ENCODE results near the gene OPN1MW.
"Not testable (repeated sequence)": the region's sequence is repeated elsewhere in the genome, so short reads cannot be mapped to it uniquely, and the experiment has no call there.

The OPN1MW gene

DNA sequence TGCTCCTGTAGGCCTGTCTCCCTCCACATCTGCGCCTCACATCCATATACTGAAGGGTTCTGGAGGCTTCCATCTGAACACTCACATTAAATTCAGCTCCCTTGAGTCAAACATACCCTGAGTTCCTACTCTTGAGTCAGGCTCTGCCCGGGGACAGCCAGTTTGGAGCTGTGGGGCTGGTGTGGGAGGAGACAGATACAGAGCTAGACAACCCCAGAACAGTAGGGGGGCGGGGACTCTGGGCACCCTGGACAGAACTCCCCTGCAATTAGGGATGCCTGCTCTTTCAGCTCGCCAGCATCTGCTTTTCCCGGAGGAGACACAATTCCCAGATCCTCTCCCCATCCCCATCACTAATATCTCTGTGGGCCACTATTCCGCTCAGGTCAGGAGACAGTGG is 42.9 kb downstream of the OPN1MW start:
- not testable (repeated sequence) for H3K4me3 ChIP-seq (replicated peaks; ENCODE audit: low read depth, low read length); DNase-seq (ENCODE audit: extremely low read depth, low read depth)

GRCh38 chrX:154226706-154227105 is 44.3 kb downstream of the OPN1MW start:
- DNase-seq (ENCODE audit: extremely low read depth, low read depth); H3K4me3 ChIP-seq (replicated peaks; ENCODE audit: low read depth, low read length): not testable (repeated sequence)

DNA sequence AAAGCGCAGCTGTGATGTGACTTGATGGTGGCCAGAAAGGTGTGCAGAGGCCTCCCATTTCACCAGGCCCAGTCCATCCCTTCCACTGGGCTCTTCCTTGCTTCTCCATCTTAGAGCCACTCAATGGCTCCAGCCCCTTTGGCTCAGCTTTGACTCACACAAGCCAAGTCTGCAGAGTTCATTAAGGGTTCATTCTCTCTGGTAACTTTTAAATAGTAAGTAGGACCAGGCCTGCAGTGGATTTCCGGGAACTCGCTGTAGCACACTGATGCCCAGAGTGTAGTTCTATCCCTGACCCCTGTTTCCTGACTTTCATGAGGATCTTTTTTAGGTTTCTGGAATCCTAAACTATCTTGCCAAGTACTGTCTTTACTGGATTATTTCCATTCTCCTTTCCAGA is 49.0 kb downstream of the OPN1MW start:
- H3K4me3 ChIP-seq (replicated peaks; ENCODE audit: low read depth, low read length); DNase-seq (ENCODE audit: extremely low read depth, low read depth): not testable (repeated sequence)

DNA sequence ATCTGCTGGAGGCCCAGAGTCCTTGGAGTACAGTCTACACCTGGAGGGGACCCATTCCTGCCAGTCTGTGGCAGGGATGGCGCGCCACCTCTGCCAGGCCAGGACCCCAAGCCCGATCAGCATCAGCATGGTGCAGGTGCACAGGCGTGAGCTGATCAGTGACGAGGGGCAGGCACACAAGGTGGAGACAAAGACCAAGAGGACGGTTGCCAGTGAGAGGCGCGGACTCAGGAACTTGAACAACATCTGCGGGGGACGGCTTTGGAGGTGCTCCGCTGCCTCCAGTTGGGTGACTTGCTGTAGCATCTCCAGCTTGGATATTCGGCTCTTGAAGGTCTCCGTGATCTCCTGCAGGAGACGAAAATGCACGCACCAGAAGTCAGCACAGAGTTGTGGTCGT is 51.2 kb downstream of the OPN1MW start:
- not testable (repeated sequence) for DNase-seq (ENCODE audit: extremely low read depth, low read depth); H3K4me3 ChIP-seq (replicated peaks; ENCODE audit: low read depth, low read length)

DNA sequence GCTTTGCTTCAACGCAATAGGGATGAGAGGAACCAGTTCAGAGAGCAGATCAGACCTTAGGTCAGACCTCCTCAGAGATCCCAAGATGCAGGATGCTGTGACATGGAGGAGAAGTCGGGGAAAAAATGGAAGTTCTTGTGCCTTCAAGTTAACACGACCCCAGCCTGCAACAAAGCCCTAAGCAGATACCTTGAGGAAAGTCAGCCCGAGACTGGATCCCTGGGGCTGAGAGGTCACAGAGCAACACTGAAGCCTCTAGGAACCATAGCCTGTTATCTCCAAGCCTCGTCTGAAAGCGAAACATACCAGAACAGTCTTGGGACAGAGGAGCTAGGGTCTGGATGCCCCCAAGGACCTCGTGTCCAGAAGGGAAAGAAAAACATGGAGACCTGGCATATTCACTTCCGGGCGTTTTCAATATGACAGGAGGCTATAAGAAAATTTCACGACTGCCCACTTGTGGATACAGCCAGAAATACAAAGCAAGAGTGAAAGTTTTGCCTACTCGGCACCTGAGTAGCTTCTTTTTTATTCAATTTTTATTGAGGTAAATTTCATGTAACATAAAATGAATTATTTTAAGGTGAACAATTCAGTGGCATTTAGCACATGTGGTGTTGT is 56.7 kb downstream of the OPN1MW start:
- DNase-seq (ENCODE audit: extremely low read depth, low read depth); H3K4me3 ChIP-seq (replicated peaks; ENCODE audit: low read depth, low read length): not testable (repeated sequence)

DNA sequence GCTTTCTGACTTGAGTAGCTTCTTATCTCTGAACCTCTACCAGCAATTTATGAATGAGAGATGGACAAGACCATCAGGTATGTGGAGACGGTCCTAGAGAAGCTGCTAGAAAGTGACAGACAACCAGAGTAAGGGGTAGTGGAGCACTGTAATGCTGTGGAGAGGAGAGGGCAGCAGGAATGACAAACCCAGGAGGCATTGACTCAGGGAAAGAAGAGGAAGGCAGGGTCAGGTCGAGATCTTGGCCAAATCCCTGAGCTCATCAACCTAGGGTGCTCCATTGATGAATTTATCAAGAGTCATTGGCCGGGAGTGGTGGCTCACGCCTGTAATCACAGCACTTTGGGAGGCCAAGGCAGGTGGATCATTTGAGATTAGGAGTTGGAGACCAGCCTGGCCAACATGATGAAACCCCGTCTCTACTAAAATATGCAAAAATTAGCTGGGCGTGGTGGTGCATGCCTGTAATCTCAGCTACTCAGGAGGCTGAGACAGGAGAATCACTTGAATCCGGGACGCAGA is 57.6 kb downstream of the OPN1MW start:
- H3K4me3 ChIP-seq (replicated peaks; ENCODE audit: low read depth, low read length); DNase-seq (ENCODE audit: extremely low read depth, low read depth): not testable (repeated sequence)

Measured in HFF-Myc (cell line).